Measurements from ENCODE around the gene BTF3.

Gene BTF3

DNA sequence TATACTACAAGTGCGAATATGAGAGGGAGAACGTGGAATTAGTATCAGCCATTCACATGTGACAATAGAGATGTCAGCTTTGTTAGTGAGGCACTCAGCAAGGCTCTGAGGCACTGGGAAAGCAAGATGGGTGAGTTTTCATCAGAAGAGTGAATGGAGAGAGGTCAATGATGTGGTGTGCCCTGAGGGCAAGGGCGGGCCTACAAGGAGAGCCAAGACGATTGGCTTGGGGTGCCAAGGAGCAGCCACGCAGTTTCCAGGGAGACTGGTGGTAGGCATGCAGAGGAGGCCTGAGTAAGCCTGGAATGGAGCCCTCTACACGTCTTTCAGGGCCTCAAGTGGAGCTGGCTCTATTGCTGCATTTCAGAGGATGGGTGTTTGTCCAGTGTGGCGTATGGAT is 24.7 kb downstream of the BTF3 start:
- Mint-ChIP-seq H3K36me3 (no peaks in the 10 kb centered on the region), H3K4me3 (no peak overlapping the region), H3K9me3 (no peaks in the 10 kb centered on the region), H3K27ac (no peak overlapping the region), H3K4me1 (peaks cover 8% of the 10 kb centered on the region), H3K27me3 (peaks cover 5% of the 10 kb centered on the region)
- no peak for ATAC-seq (ENCODE audit: low read depth)
- DNase-seq (ENCODE audit: low spot score in 2 of 2), result no peak

DNA sequence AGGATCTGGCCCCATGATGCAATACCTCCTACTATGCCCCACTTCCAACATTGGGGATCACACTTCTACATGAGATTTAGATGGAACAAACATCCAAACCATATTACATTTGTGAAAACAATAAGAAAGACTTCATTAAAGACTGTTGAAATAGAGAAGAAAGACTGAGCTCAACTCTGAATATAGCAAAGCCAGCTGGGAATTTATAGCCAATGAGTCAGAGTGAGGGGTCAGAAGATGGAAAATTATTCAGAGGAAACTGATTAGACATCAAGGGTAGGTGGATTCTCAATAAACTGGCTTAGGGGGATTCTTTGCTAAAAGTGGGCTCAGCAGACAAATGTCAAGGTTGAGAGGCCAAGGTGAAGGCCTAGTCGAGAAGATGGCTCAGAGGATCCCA is 25.6 kb downstream of the BTF3 start:
- Mint-ChIP-seq H3K27me3 (peaks cover 5% of the 10 kb centered on the region), H3K9me3 (no peaks in the 10 kb centered on the region), H3K36me3 (no peaks in the 10 kb centered on the region), H3K4me1 (peaks cover 10% of the 10 kb centered on the region), H3K4me3 (no peak overlapping the region), H3K27ac (no peak overlapping the region)
- no peak for ATAC-seq (ENCODE audit: low read depth)
- DNase-seq (ENCODE audit: low spot score in 2 of 2), result no peak

DNA sequence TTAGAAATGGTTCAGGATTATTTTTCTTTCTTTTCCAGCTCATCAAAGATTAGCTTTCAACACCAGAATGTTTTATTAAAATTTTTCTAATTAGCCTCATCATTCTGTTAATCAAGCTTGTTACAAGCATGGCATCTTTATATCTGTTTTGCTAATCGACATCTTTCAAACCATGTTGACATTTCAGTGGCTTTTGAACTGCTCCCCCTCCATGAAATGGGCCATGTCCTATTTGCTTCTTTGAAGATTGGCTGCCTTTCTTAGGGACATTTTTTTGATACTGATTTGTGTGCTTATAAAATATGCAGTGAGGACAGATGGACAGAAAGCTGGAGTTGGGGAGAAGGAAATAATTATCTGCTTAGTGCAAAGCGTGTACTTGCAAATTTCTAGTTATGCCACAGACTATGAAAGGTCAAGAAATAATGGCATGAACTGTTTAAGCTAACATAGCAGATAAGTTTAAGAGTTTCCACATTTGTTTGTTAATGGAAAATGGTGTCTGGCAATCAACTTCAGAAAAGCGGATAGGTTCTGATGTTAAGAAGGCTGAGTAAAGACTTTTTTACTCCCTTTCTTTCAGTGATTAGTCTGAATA is 27.5 kb downstream of the BTF3 start:
- no peaks in the 10 kb centered on the region for H3K36me3 Mint-ChIP-seq
- H3K4me1 Mint-ChIP-seq, result peaks cover 3% of the 10 kb centered on the region
- H3K9me3 Mint-ChIP-seq, result no peaks in the 10 kb centered on the region
- ATAC-seq (ENCODE audit: low read depth) (no peak), DNase-seq (ENCODE audit: low spot score in 2 of 2) (no peak)
- H3K27ac Mint-ChIP-seq, result no peak overlapping the region
- H3K4me3 Mint-ChIP-seq, result no peak overlapping the region
- peaks cover 5% of the 10 kb centered on the region for H3K27me3 Mint-ChIP-seq

DNA sequence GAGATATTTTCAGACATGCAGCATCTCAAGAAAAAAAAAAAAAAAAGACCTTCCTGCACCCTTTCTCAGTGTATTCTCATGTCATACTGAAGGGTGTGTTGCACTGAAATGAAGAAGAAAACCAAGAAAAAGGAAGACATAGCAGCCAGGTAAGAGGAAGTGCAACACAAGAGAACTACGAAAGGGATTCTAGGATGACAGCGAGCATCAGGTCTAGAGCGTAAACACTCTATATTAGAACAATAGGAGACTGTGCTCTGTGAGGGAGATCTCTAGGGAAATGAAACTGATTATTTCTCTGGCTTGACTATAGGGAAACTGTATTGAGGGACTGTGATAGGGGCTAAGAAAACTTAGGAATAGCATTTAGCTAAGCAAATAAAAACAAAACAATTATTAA is 30.0 kb downstream of the BTF3 start:
- H3K27ac Mint-ChIP-seq, result no peak overlapping the region
- no peak overlapping the region for H3K4me3 Mint-ChIP-seq
- no peaks in the 10 kb centered on the region for H3K9me3 Mint-ChIP-seq
- no peak for DNase-seq (ENCODE audit: low spot score in 2 of 2)
- H3K4me1 Mint-ChIP-seq, result peaks cover 3% of the 10 kb centered on the region
- H3K27me3 Mint-ChIP-seq, result peaks cover 9% of the 10 kb centered on the region
- peak; percentile 45 for ATAC-seq (ENCODE audit: low read depth)
- H3K36me3 Mint-ChIP-seq, result no peaks in the 10 kb centered on the region

DNA sequence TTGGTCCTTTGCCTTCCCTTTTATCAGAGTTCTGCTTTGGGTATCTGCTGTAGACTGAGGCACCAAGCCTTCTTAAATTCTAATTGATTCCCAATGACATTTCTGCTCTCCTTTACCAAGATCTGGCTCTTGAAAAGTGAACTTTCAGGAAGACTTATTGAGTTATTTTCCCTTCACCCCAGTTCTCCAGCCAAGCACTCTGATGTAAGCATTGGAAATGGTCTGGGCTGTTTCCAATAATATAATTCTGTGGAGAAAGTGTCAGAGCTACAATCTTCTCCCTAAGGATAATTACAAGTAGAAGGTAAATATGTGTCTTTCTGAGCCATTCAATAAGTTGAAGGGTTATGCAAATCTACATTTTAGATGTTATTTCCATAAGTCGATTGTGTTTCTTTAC is 30.8 kb downstream of the BTF3 start:
- Mint-ChIP-seq H3K4me1 (peaks cover 3% of the 10 kb centered on the region), H3K27me3 (peaks cover 9% of the 10 kb centered on the region), H3K36me3 (no peaks in the 10 kb centered on the region), H3K9me3 (no peaks in the 10 kb centered on the region), H3K27ac (no peak overlapping the region), H3K4me3 (no peak overlapping the region)
- DNase-seq (ENCODE audit: low spot score in 2 of 2) (no peak), ATAC-seq (ENCODE audit: low read depth) (no peak)

DNA sequence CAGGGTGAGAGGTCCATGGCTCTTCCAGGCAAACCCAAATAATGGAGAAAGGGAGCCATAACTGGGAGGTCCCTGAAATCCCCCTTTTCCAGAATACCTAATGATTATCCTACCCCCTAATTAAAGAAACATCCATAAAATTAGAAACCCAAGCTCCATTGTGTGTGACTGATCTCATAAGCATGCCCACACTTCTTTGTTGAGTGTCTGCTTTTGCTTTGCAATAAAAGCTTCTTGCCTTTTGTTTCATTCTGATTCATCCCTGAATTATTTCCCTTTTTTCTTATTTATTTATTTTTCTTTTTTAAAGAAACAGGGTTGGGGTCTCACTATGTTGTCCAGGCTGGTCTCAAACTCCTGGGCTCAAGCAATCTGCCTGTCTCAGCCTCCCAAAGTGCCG is 33.1 kb downstream of the BTF3 start:
- no peak overlapping the region for H3K27ac Mint-ChIP-seq
- H3K27me3 Mint-ChIP-seq, result peaks cover 12% of the 10 kb centered on the region
- no peak for DNase-seq (ENCODE audit: low spot score in 2 of 2)
- H3K36me3 Mint-ChIP-seq, result no peaks in the 10 kb centered on the region
- H3K4me1 Mint-ChIP-seq, result peaks cover 3% of the 10 kb centered on the region
- H3K9me3 Mint-ChIP-seq, result no peaks in the 10 kb centered on the region
- H3K4me3 Mint-ChIP-seq, result no peak overlapping the region
- ATAC-seq (ENCODE audit: low read depth), result no peak

DNA sequence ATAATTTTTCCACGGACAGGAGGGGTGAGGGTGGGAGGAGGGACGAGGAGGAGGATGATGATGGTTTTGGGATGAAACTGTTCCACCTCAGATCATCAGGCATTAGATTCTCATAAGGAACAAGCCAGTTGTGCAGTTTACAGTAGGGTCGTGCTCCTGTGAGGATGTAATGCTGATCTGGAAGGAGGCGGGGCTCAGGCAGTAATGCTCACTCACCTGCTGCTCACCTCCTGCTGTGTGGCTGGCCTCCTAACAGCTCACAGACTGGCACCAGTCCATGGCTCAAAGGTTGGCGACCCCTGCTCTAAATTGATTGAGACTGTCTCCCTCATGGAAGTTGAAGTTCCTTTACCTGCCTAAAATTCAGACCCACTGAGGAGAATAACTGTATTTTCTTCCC is 34.0 kb downstream of the BTF3 start:
- ATAC-seq (ENCODE audit: low read depth), result no peak
- Mint-ChIP-seq H3K4me3 (no peak overlapping the region), H3K27me3 (peaks cover 12% of the 10 kb centered on the region), H3K9me3 (no peaks in the 10 kb centered on the region), H3K36me3 (no peaks in the 10 kb centered on the region), H3K4me1 (peaks cover 6% of the 10 kb centered on the region), H3K27ac (no peak overlapping the region)
- DNase-seq (ENCODE audit: low spot score in 2 of 2), result no peak

DNA sequence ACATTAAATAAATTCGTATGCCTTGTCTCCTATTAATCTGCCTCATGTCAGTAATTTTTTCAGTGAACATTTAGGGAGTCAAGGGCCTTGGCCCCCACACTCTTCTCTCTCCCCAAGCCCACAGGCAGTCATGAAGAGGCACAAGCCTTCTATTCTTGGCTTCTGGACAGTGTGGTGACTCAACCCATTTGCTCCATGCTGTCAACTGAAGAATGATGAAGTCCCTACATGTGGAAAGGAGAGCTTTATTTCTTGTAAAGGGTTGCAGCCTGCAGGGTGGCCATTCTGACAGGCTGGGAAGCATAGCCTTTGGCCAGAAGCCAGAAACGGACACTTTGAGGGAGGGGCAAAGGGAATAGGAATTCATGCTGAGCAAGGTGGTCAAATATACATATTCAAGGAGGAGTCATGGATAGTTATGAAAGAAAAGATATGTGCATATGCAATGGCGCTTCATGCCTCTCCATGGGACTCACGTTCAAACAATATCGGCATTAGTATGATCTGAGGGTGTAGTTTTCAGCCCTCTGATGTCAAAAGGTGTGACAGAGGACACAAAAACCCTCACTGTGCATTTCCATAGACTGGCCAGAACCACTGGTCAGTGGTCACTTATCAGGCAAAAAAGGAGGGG is 35.9 kb downstream of the BTF3 start:
- H3K36me3 Mint-ChIP-seq, result no peaks in the 10 kb centered on the region
- H3K4me3 Mint-ChIP-seq, result no peak overlapping the region
- DNase-seq (ENCODE audit: low spot score in 2 of 2) (no peak), ATAC-seq (ENCODE audit: low read depth) (no peak)
- peaks cover 3% of the 10 kb centered on the region for H3K4me1 Mint-ChIP-seq
- no peak overlapping the region for H3K27ac Mint-ChIP-seq
- H3K27me3 Mint-ChIP-seq, result peaks cover 9% of the 10 kb centered on the region
- H3K9me3 Mint-ChIP-seq, result no peaks in the 10 kb centered on the region

DNA sequence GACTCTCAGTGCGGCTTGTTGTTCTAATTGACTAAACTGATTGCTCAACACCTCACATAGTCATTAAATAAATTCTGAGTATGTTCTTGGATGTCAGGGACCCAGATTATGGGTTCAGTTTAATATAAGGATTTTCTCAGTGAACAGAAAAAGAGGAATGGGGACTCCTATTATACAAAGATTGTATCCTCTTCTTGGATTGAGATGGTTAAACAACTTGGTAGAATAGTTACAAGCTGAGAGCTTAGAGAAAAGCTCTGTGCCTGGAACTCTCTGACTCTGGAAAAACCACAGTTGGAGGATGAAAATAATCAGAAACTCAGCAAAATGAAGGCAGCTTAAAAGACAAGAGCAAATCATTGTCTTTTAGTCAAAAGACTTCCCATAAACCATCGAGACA is 36.7 kb downstream of the BTF3 start:
- no peak for ATAC-seq (ENCODE audit: low read depth)
- H3K9me3 Mint-ChIP-seq, result no peaks in the 10 kb centered on the region
- H3K27me3 Mint-ChIP-seq, result peaks cover 9% of the 10 kb centered on the region
- H3K4me3 Mint-ChIP-seq, result no peak overlapping the region
- no peaks in the 10 kb centered on the region for H3K36me3 Mint-ChIP-seq
- DNase-seq (ENCODE audit: low spot score in 2 of 2), result no peak
- no peak overlapping the region for H3K27ac Mint-ChIP-seq
- H3K4me1 Mint-ChIP-seq, result peaks cover 3% of the 10 kb centered on the region

DNA sequence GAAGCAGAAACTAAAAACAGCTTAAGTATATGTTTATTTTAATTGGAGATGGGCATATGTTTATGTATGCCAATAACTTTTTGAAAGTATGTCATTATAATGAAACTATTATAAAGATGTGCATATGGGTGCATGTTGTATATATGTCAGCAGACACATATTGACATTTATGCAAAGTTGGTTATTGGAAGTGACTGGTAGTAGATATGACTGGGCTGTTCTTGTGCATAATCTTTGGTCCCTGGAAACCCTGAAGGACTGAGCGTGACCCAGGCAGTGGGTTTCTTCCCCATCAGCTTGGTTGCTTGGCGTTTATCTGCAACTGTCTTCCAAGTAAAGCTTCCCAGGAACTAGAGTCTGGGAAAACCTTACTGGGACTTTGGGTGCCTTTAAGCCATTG is 41.5 kb downstream of the BTF3 start:
- Mint-ChIP-seq H3K9me3 (no peaks in the 10 kb centered on the region), H3K4me1 (peaks cover 3% of the 10 kb centered on the region), H3K4me3 (no peak overlapping the region), H3K27me3 (peaks cover 11% of the 10 kb centered on the region), H3K27ac (no peak overlapping the region), H3K36me3 (no peaks in the 10 kb centered on the region)
- no peak for DNase-seq (ENCODE audit: low spot score in 2 of 2)
- no peak for ATAC-seq (ENCODE audit: low read depth)

DNA sequence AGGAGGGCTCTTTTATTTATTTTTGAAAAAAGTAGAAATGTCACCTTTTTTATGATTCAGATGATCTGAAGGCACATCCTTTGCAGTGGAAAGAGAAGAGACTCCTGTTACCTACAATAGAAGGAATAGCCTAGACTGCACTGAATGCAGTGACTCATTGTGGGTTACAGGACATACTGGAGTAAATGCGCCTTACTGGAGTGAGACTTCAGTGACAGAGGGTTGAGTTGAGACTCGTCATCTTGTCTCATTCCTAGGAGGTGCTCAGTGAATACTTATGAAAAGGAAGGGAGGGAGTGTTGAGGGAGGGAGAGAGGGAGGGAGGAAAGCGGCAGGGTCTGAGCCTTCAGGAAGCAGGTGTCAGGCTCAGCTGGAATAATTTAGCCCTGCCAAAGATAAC is 42.0 kb downstream of the BTF3 start:
- Mint-ChIP-seq H3K9me3 (no peaks in the 10 kb centered on the region), H3K27ac (no peak overlapping the region), H3K27me3 (peaks cover 11% of the 10 kb centered on the region), H3K4me3 (no peak overlapping the region), H3K36me3 (no peaks in the 10 kb centered on the region), H3K4me1 (peaks cover 3% of the 10 kb centered on the region)
- DNase-seq (ENCODE audit: low spot score in 2 of 2), result no peak
- no peak for ATAC-seq (ENCODE audit: low read depth)

DNA sequence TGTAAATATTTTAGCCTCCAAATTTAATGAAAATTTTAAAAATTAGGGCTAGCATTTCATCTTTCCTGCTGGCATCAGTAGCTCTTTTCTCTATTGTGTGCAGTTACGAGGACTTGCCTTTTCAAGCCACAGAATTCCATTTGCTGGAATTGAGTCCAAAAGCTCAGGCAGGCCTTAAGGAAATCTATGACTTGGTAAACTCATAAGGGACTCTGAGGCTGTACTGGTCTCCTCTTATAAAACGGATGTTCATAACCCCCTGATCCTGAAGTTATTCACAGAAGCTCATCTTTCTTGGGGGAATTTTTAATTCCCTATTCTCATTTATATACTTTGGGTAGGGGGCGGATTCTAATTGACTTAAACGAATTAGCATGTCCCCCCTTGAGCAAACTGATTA is 43.8 kb downstream of the BTF3 start:
- Mint-ChIP-seq H3K9me3 (no peaks in the 10 kb centered on the region), H3K4me3 (no peak overlapping the region), H3K36me3 (no peaks in the 10 kb centered on the region), H3K4me1 (no peaks in the 10 kb centered on the region), H3K27ac (no peak overlapping the region), H3K27me3 (peaks cover 8% of the 10 kb centered on the region)
- no peak for DNase-seq (ENCODE audit: low spot score in 2 of 2)
- no peak for ATAC-seq (ENCODE audit: low read depth)

DNA sequence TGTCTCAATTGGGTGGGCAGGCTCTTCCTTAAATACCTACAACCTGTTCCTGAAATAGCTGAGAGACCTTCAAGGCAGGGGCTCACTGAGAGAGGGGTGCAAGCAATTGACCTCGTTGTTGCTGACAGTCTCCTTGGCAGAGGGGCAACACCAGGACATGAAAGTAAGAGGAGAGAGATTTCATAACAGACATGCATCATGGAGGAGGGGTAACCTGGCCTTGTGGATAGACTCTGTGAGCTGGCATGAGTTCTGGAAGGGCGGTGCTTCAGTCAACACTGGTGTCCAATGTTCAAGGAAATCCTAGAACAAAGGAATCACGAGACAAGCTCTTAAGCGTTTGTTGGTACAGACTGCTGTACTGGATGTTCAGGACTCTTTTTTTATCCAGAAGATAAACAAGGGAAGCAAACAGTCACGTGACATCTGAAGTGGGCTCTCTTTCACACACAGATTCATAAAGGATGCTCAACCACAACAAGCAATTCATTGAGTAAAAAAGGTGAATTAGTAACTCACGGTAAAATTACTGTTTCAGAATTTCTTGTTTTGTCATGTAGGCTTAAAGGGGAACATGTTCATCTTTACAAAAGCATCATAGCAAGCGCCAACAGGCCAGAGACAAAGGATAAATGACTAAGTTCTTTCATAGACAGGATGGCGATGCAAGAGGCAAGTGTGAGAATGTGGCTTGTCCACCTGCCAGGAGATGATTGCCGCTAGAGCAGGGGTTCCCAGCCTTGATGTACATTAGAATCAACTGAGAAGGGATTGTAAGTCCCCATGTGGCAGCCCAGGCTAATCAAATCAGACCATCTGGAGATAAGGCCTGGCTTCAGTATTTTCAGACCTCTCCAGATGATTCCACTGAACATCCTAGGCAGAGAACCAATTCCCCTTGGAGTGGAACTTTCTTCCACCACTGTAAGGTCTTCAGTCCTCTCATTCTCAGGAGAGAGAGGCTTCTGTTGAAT is 46.5 kb downstream of the BTF3 start:
- no peak overlapping the region for H3K4me3 Mint-ChIP-seq

DNA sequence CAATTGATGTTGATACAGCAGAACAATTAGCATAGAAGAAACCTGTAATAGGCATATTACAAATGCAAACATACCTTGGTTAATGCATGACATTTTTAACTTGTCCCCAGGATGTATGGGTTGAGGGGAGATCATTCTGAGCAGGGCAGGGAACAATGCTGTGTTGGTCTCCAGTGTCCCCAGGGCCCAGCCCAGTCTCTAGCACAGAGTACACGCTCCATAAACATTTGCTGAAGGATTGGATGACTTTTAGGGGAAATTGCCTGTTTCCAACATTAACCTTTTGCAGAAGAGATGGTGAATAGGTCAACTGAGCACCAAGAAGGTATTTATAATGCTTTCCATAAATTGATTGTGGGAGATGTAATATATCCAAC is 47.1 kb downstream of the BTF3 start:
- H3K4me3 Mint-ChIP-seq, result no peak overlapping the region
- H3K27ac Mint-ChIP-seq, result no peak overlapping the region
- H3K27me3 Mint-ChIP-seq, result peaks cover 5% of the 10 kb centered on the region
- no peaks in the 10 kb centered on the region for H3K9me3 Mint-ChIP-seq
- H3K4me1 Mint-ChIP-seq, result no peaks in the 10 kb centered on the region
- no peaks in the 10 kb centered on the region for H3K36me3 Mint-ChIP-seq
- ATAC-seq (ENCODE audit: low read depth) (no peak), DNase-seq (ENCODE audit: low spot score in 2 of 2) (no peak)

More for the DNA sequence above, 46.5 kb downstream of the BTF3 start:
- Mint-ChIP-seq H3K27me3 (peaks cover 8% of the 10 kb centered on the region), H3K27ac (no peak overlapping the region), H3K4me1 (no peaks in the 10 kb centered on the region), H3K9me3 (no peaks in the 10 kb centered on the region), H3K36me3 (no peaks in the 10 kb centered on the region)
- ATAC-seq (ENCODE audit: low read depth), result no peak
- DNase-seq (ENCODE audit: low spot score in 2 of 2), result no peak
